OCI-LY3 (cell line): Measurements from ENCODE around the gene NPRL2.

Experiments
- EZH2phosphoT487 ChIP-seq: fragments of 200-600 bp; shearing (Covaris generic); IDR thresholded peaks from 2 replicates; pipeline ENCODE4 v1.6.1; 2018; ENCODE audit warnings: antibody characterized with exemption, mixed run types, low read depth
- TF ChIP-seq, protein P1 (sequence below): fragments of 200-600, 300-600 bp; sonication (generic); IDR thresholded peaks from 2 replicates; pipeline ENCODE4 v1.5.1; 2014; ENCODE audit warnings: antibody characterized with exemption, low read length, low read depth

DNA sequence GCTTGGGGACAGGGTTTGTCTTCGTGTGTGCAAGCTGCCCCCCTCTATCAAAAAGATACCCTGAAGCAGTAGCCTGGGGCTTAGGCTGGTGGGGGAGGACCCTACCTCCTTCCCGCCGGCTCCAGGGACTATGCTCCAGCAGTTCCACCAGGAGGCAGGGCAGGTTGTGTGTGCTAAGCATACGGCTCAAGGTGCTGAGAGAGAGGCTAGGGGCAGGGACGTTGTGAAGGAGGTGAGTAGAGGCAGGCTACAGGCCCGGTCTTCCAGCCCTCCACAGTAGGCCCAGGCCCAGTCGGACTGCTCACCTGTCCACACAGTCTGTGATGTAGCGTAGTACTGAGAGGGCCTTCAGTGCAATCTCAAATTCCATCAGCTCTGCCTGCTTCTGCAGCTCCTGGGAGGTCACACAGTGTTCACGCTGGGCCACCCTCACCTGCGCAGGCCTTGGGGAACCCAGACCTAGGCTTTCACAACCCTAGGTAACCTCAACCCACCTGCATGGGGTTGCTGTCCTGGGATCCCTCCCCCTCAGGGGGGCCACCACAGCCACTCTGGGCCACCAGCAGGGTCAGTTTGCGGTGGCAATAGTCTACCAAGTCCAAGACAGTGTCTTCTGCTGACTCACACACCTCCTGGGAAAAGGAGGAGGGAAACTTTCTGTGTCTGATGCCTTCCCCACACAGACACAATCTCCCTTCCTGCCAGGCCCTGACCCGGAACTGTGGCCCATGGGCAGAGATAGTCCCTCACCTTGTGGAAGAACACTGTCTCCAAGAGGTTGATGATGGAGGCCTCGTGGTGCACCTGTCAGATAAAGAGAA, 7.6 kb downstream of the NPRL2 start:
- TF ChIP-seq, protein P1, sequence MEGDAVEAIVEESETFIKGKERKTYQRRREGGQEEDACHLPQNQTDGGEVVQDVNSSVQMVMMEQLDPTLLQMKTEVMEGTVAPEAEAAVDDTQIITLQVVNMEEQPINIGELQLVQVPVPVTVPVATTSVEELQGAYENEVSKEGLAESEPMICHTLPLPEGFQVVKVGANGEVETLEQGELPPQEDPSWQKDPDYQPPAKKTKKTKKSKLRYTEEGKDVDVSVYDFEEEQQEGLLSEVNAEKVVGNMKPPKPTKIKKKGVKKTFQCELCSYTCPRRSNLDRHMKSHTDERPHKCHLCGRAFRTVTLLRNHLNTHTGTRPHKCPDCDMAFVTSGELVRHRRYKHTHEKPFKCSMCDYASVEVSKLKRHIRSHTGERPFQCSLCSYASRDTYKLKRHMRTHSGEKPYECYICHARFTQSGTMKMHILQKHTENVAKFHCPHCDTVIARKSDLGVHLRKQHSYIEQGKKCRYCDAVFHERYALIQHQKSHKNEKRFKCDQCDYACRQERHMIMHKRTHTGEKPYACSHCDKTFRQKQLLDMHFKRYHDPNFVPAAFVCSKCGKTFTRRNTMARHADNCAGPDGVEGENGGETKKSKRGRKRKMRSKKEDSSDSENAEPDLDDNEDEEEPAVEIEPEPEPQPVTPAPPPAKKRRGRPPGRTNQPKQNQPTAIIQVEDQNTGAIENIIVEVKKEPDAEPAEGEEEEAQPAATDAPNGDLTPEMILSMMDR: no peak
- TF ChIP-seq EZH2phosphoT487: no peak
